Hematopoietic multipotent progenitor cell treated with erythropoietin and hydrocortisone succinate and interleukin-3 and kit ligand, for 6 days (in vitro differentiated cells): Measurements from ENCODE around the gene ATP13A3.

ENCODE experiments used
- DNase-seq: peaks from one replicate; pipeline ENCODE4 v3.0.0-alpha.2; 2015

Gene ATP13A3

DNA sequence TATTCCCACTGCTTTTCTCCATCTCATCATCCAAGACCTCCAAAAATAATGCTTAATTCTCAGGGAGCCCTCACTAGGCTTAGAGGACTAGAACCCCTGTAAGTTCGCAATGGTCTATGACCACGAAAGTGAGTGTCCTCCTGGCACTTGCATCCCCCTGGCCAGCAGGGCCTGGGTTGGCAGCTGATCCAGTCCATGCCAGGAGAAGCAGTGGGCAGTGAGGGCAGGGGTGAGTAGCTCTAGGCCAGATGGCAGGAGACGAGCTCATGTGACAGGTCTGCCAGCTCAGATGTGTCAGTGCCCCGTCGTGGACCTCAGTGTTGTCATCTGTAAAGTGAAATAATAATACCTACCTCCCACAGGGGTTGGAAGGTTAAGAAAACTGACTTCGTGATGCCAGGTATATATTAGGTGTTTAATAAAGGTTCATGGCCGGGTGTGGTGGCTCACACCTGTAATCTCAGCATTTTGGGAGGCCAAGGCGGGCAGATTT is 98.8 kb downstream of the ATP13A3 start:
- no peak for DNase-seq

DNA sequence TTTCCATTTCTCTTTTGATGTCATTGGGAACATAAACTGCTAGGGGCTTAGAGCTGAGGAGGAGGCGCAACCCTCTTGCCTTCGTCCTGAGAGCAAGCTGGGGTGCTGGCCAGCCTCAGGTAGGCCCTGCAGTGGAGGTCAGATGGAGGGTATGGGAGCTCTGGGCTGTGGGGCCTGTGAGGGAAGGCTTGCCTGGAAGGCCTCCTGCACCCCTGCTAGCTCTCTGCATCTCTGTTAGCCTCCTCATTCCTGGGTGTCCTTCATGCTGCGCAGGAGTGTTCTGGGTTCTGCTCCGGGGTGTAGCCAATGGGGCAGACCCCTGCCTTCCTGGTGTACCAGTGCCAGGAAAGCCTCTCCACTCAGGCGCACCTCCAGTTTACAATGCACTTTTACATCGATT is 99.5 kb downstream of the ATP13A3 start:
- no peak for DNase-seq

- DNase-seq = no peak
Measured at GRCh38 chr3:194386648-194387047, 100.2 kb downstream of the ATP13A3 start.

DNA sequence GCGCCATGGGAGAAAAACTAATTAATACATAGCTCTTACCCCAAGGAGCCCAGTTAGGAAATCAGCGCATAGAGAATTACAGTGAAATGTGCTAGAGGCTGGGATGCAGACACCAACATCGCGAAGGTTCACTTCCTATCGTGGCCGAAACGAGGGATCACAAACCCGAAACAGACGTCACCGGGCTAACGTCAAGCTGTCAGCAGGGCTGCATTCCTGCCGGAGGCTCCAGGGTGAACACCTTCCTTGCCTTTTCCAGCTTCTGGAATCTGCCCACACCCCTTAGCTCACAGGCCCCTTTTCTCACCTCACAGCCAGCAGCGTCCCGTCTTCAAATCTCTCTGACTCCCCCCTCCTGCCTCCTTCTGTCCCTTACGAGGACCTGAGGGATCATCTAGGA is 100.7 kb downstream of the ATP13A3 start:
- DNase-seq = no peak

DNA sequence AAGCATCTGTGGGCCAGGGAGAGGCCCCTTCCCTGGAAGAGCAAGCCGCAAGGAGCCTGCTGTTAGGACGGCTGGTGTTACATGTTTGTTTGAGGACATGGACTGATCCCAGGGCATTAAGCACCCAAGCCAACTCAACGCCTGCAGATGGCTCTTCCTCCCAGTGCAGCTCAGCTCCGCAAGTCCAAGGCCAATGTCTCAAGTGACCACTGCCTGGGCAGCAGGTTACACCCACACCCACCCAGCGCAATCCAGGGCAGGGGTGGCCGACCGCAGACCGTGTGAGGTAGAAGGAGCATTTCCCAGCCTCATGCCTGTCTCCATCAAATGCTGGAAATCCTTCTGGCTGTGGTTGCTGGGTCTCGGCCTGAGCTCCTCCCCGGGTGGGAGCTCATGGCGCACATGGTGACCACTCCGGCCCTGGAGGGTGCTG is 102.2 kb downstream of the ATP13A3 start:
- DNase-seq = no peak

GRCh38 chr3:194384156-194384555 is 102.6 kb downstream of the ATP13A3 start:
- no peak for DNase-seq

DNA sequence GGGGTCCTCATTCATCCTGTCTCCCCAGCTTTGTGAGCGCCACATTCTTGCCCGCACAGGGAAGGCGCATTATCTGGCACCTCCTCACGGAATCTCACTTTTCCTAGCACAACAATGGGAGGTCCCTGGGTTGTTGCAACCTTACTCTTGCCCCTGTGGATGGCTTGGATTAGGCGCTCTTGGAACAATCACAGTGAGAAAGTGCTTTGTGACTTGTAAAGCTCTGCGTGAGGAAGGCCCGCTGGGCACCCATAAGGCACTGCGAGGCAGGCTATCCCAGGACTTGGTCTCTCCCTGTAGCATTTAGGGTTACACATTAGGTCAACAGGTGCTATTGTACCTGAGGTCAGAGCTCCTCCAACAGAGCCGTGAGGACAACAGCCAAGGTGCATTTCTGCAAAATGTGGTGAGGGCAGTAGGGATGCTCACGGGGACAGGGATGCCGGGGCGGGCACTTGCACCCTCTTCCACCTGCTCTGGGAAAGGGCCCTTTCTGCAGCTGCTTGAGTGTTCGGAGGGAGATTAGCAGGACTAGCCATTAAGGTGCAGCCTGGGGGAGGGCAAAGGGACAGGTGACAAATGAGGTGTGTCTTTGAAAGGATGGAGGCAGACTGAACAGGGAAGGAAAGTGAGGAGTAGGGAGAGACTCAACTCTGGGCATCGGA is 103.4 kb downstream of the ATP13A3 start:
- no peak for DNase-seq

DNA sequence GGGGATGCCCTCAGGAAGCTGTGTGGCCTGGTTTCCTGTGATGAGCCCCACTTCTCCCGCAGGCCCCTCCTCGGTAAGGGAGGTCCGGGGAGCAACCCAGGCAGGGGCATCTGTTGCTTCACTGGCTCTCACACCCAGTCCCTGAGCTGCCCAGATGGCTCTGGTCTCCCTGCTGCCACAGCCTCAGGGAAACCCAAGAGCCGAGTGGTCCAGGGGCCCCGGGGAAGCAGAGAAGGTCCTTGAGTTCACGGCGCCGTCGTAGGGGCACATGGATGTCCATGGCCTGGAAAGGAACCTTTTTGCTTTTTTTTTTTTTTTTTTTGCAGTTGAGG is 103.9 kb downstream of the ATP13A3 start:
- no peak for DNase-seq

GRCh38 chr3:194382196-194382891 is 104.5 kb downstream of the ATP13A3 start:
- DNase-seq = no peak

GRCh38 chr3:194381460-194381875 is 105.3 kb downstream of the ATP13A3 start:
- DNase-seq = no peak

DNA sequence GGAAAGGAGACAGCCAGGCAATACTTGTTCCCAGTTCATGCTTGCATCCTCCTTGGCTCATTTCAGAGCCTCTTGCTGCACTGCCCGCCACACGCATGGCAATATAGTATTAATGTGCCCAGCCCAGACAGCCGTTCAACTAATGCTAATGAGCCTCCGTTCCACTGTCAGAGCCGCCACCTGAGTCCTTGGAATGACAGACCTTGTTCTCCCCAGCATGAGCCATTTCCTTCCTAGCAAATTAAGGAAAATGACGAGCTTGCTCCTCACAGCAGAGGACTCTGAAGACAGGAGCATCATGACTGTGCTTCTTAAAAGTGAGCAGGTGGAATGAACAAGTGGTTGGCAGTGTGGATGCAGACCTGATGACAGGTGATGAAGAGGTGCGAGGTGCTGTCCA is 106.5 kb downstream of the ATP13A3 start:
- no peak for DNase-seq

- DNase-seq = no peak
Measured at GRCh38 chr3:194379651-194380050, 107.2 kb downstream of the ATP13A3 start.

DNA sequence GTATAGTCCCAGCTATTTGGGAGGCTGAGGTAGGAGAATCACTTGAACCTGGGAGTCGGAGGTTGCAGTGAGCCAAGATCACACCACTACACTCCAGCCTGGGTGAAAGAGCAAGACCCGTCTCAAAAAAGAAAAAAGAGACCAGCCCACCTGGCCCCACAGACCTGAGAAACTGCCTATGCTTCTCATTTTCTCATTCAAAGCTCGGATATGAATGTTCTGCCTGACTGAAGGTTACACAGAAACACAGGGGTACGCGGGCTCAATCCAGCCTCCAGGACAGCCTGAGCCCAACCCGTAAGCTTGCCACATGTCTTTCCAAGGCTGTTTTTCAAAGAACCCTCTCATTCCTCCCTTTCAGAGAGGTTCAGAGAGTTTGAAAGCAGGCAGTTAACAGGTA is 107.6 kb downstream of the ATP13A3 start:
- DNase-seq = no peak

- DNase-seq = no peak
Measured at GRCh38 chr3:194377708-194378107, 109.1 kb downstream of the ATP13A3 start.

DNA sequence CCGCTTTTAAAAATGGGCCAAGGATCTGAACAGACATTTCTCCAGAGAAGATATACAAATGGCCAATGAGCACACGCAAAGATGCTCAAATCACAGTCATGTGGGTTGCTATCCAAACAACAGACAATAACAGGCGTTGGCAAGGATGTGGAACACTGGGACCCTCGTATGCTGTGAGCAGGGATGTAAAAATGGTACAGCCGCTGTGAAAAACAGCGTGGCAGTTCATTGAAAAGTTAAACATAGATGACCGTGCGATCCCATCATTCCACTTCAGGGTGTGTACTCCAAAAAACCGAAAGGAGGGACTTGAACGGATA is 110.6 kb downstream of the ATP13A3 start:
- DNase-seq = no peak

GRCh38 chr3:194375473-194376240 is 111.1 kb downstream of the ATP13A3 start:
- DNase-seq = no peak

GRCh38 chr3:194374935-194375334 is 111.9 kb downstream of the ATP13A3 start:
- no peak for DNase-seq

GRCh38 chr3:194373899-194374298 is 112.9 kb downstream of the ATP13A3 start:
- DNase-seq = no peak

DNA sequence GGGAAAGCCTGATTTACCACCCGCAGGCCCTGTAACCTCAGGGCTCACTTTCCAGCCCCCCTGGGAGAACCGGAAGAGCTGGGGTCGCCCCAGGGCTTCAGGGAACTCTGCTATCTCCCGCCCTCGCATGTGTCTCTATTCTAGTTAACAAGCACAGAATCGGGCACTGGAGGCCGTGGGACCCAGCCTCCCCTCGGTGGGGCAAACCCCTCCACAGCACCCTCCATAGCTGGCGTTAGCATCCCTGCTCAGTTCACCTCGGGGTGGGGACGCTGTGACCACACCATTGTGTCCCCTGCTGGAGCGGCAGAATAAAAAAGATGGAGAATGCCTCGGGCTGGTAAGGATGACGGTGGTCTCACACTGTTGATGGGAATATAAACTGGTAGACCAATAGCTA is 113.8 kb downstream of the ATP13A3 start:
- no peak for DNase-seq

- no peak for DNase-seq
Measured at GRCh38 chr3:194370753-194371152, 116.0 kb downstream of the ATP13A3 start.

DNA sequence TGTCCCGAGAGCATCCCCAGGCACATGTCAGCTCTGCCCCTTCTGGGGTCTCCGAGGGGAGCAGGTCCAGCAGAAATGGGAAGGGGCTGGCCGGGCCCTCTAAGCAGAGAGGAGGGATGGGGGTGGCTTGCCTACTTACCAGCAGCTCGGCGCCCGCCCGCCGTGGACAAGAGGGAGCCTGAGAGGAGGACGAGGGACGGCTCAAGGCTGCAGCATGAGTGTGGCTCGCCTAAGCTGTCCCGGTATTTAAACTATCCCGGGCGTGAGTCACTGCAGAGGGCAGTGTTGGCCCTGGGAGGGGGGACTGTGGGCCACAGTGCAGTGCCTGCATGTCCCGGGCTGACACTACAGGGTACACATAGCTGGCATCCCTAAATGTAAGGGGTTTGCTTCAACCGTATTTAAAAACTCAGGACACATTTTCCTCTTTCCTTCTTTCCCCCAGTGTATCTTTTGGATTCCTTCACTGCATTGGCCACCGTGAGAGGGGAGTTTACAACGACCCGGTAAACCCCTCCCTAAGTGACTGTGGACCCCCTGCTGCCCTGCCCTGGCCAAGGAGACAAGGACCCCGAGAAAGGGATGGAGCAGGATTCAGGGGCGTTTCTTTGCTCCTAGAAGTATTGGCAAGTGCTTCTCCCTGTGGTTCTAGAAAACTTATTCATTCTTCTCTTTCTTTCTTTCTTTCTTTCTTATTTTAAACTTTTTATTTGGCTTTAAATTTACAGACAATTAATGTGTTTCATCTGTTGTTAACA is 117.1 kb downstream of the ATP13A3 start, which contains the start of gene LRRC15:
Gene LRRC15 (minus strand): TSS at position 222 of the 758 bp plus-strand sequence. CDS start 8,700 bp downstream, outside the sequence.
- DNase-seq = no peak

DNA sequence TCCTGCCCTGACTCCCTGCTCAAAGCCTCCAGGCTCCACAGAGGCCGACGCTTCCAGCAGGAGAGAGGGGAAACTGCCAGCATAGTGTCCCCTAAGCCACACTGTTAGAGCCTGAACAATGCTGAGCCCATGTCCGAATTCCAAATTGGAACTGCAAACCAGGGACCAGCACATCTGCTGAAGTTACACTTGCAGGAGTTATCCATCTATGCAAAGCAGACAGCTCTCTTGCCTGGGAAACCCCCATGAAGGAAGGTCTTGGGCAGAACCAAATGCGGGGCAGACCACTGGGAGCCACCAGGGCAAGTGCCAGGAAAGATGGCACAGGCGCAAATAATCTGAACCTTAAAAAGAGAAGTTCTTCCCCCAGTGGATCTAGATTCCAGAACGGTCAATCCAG is 117.9 kb downstream of the ATP13A3 start:
- no peak for DNase-seq
